PC-3 (cell line): Measurements from ENCODE around the gene SPTA1.

ENCODE experiments used
- CTCF ChIP-seq: fragments of 300-600 bp; sonication (generic); conservative IDR thresholded peaks from 2 replicates; pipeline ENCODE4 v1.5.1; 2017; ENCODE audit warnings: antibody characterized with exemption, low read depth, mild to moderate bottlenecking, low read length
- EZH2 ChIP-seq: fragments of 300-600 bp; sonication (generic); IDR thresholded peaks from one replicate; pipeline ENCODE4 v1.6.1; 2017; ENCODE audit warnings: antibody characterized with exemption, mild to moderate bottlenecking, low read length; ENCODE audit not compliant: unreplicated experiment

- TF ChIP-seq EZH2 (no peak), CTCF (no peak)
Measured at GRCh38 chr1:158691907-158692306, 5.4 kb upstream of the SPTA1 start.
